HuH-7 (cell line): ENCODE measurements around the gene LHFPL6.

ENCODE experiments used
- DNase-seq: peaks from one replicate; pipeline ENCODE4 v3.0.0; 2011; ENCODE audit warnings: low spot score

LHFPL6 gene

GRCh38 chr13:39554371-39554770 is 48.6 kb downstream of the LHFPL6 start:
- no peak for DNase-seq

- no peak for DNase-seq
These were observed 50.7 kb downstream of the LHFPL6 start for GRCh38 chr13:39552246-39552645.

DNA sequence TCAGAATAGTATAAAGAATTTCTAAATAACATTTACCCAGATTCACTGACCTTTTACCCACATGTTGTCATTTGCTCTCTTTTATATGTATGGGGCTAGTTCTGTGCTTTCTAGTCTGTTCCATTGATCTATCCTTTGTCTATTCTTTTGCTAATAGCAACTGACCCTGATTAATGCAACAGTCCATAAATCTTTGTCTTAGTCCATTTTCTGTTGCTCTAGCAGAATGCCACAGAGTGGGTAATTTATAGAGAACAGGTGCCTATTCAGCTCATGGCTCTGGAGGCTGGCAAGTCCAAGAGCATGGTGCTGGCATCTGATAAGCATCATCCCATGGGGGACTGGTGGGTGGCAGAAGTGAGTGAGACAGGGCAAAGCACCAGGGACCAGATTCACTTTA is 52.1 kb downstream of the LHFPL6 start:
- DNase-seq, result no peak

DNA sequence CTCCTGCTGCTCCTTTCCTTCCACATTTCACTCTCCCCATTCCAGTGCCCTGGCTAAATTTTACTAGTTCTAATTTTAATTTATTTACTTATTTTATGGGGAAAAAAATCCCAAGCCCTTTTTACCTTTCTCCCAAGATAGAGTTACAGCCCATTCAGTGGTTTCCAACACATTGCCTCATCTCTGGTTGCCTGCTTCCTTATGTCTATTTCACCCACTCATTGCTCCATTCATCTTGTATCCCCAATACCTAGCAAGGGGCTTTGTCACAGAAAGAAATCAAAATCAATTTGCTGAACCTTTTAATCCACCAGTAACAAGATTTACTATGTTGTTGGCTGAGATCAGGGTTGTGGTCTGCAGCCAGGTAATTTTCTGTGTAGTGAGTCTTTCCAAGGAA is 55.9 kb downstream of the LHFPL6 start:
- DNase-seq, result no peak

GRCh38 chr13:39542361-39542760 is 60.6 kb downstream of the LHFPL6 start:
- no peak for DNase-seq

- no peak for DNase-seq
These were observed 61.9 kb downstream of the LHFPL6 start for GRCh38 chr13:39540929-39541605.

DNA sequence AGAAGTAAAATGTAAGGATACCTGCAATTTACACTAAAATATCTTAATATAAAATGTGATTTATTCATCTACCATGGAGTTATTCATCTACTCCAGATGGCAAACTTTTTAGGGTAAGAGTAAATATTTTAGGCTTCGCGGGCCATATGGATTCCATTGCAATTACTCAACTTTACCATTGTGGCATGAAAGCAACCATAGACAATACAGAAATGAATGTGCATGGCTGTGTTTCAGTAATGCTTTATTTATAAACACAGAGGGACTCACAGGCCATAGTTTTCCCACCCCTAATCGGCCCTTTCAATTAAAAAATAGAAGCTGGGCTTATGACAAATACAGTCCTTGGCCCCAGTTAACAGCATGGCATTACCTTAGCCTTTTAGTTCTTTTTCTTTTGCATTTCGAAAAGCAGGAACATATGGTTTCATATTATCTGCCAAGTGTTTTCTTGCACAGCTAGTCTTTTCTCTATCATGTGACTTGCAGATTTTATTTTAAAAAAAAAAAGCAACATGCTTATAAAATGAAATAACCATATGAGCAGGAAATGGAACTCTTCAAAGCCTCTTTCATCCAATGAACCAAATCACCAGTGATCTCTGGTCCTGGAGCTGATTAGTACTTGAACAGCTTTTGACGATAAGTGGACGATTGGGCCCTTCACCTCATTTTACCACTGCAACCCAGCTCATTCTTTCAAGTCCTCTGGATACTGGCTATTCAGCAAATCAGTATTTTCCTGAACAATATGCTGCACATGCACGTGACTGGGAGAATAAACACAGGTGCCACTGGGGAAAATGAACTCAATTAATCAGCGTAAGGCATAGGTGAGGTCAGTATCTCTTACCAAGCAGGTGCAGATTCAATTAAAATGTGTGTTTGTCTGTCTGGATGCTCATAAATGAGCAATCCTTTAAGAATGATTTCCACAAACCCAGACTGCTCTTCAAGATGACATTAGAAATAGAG is 63.9 kb downstream of the LHFPL6 start:
- no peak for DNase-seq

DNA sequence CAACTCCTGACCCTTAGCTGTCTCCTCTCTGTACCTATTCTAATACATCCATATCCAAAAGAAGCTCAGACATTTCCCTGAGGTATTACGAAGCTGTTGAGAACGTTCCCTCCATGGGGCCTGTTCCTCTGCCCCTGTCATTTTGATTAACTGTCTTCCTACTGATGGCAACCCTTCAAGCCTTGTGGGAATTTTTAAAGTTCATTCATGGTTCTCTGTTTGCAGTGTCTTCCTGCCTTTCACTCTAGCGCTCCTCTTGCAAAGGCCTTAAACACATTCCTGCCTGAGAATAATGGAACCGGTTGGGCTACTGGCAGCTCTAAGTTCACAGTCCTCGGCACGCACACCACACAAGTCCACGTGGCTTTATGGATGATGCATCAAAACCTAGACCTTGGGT is 66.1 kb downstream of the LHFPL6 start:
- no peak for DNase-seq

DNA sequence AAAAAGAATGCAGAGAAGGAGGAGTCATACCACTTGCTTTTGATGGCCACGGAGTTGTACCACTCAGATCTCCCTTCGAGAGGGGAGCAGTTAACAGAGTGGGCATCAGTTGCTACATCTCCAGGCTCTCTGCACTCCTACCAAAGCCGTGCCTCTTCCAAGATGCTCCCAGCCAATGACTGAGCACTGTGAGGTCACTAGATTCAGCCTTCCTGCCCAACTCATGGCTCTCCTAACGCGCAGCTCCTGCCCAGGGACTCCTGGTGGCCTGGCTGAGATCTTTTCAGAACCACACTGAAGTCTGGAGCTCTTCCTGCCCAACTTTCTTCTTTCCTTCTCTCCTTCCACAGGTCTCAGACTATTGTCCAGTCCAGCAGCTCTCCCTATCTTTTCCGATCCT is 66.7 kb downstream of the LHFPL6 start:
- no peak for DNase-seq

DNA sequence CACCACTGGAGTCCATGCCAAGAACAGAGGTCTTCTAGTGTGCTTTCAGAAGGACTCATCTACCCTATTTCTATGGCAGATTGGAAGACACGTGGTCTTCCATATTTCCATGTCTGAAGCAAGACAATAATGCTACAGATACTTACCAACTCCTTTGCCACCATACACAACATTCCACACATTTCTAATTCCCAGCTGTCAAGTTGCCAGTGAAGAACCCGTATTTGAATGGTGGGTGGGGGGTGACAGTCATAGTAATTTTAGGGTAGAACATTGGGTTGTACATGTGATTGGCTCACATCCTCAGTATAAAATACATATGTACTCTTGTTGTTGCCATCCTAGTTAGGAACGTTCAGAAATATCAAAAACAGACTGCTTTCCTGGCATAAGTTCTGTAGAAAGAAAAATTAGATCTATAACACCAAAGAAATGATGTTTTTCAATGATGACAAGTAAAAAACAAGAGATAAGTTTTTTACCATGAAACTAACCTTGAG is 69.3 kb downstream of the LHFPL6 start:
- DNase-seq, result no peak

DNA sequence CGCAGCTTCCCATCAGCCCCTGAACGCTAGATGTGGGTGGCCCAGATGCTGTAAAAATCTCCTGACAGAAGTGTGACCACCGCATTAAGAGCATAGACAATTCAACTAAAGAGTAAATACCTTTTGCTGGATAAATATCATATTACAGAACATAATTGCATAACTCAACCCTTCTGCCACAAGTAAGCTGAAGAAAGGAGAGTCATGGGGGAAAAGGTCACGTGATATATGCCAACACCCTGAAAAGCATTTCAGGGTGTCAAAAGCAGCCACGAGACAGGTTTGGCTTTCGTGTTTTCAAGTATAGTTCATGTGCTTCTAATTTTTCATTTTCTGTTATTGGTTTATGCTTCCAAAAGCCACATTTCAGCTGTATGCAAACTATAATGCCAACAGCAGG is 71.3 kb downstream of the LHFPL6 start:
- no peak for DNase-seq

- DNase-seq, result no peak
These were observed 72.1 kb downstream of the LHFPL6 start for GRCh38 chr13:39530916-39531315.

- DNase-seq, result no peak
These were observed 74.4 kb downstream of the LHFPL6 start for GRCh38 chr13:39528661-39528980.

GRCh38 chr13:39527961-39528660 is 74.9 kb downstream of the LHFPL6 start:
- DNase-seq, result no peak

DNA sequence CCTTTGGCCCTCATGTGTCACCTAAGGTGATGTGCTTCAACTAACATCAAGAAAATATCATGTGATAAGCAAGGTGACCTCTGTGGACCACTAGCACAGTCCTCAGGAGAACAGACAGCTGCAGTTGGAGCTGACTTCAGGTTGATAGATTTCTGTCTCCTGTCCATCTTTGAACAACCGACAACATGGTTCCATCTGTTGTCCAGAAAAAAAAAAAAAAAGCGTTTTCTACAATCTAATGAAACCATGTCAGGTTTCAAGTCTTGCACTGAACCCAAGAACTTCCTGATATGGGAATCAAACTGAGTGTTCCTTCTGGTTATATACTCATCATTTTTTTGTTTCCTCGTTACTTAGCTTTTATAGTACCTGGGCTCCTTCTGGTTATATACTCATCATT is 75.7 kb downstream of the LHFPL6 start:
- no peak for DNase-seq

GRCh38 chr13:39526499-39526898 is 76.5 kb downstream of the LHFPL6 start:
- DNase-seq, result no peak

- DNase-seq, result no peak
These were observed 77.5 kb downstream of the LHFPL6 start for GRCh38 chr13:39525506-39525905.

GRCh38 chr13:39524795-39525194 is 78.2 kb downstream of the LHFPL6 start:
- DNase-seq, result no peak

DNA sequence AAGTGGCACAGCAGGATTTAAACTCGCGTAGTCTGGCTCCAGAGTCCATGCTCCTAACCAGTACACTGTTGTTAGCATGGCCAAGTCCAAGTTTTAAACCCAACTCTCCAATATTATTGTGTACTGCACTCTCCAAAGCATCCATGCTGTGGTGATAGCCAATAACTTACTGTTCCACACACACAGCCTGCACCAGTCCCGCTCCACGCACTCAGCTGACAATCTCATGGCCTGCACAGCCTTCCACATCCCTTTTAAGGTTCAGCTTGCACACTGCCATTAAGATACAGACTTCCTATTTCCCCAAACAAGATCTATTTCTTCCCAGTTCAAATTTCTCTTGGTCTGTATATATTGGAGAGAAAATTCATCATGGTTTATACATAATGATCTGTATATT is 80.7 kb downstream of the LHFPL6 start:
- no peak for DNase-seq

DNA sequence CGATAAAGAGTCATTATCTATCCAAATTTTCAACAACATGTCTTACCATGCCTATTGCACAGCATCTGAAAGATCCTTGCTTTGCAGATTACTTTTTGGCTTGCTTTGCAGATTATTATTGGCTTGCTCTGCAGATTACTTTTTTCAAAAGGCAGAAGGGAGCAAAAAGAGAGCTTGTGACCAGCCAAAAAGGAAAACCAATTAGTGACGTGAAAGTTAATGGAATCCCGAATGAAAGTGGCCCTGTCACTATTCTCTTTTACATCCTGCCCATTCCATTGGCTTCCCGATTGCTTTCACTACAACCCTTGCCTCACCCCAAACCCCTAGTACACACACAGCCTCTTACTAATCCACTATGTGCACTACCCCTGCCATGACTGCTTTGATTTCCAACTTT is 81.3 kb downstream of the LHFPL6 start:
- no peak for DNase-seq

DNA sequence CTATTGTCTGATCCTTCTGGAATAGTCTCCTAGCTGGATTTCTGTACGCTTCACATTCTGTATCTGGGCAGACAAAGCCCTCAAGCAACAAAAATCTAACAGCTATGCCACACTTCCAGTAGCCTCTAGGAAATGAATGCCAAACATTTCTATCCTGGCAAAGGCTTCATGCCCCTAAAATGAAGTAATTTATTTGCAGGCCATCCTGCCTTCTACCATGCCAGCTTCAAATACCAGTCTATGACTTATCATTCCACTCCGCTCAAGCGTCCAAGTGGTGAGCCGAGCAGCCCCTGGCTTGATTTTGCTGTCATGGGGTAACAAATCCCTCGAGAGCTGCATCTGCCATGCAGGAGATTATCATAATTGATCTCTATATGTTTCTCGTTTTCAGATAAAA is 86.9 kb downstream of the LHFPL6 start:
- no peak for DNase-seq

DNA sequence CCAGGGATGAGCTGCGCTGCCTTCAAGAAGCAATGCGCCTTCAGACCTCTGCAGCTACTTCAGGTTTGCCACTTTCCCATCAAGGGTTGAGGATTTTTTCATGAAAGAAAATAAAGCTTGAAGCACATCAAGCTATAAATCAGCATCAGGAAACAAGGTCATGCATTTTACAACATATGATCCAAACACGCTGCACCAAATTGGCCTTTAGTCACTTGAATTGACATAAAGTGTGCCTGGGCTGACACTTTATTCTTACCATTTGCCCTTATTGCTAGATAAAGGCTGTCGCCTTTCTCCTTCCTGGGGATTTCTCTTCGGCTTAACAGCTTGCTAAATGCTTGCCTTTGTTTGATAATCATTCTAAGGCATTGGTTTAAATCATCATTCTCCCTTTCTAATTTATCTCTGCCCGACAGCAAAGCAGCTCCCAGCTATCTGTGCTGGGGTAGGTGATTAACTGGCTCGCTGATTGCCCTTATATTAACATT is 87.7 kb downstream of the LHFPL6 start:
- DNase-seq, result no peak

DNA sequence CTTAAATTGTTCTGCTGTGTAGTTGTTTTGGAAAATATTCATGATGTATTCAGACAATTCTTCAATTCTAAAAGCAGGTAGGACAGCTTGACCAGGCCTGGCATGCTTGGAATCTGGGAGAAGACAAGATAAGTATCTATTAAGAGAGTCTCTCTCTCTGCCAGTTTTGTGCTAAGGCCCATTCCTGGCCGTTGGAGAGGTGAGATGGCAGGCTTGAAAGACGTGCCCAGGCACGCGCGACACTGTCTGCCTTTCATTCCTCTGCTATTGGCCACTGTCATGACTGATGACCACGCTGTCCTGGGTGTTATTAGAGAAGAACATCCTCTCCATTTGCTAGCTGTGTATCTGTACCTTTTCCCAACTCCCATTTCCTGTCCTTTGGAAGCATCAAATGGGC is 90.3 kb downstream of the LHFPL6 start:
- no peak for DNase-seq
